AG08396 (cell line): ENCODE results near the gene FAM3A.
A peak's percentile ranks its signal among the peaks of the same experiment; 100 is the strongest.
"Not testable (repeated sequence)": the region's sequence is repeated elsewhere in the genome, so short reads cannot be mapped to it uniquely, and the experiment has no call there.

ENCODE experiments used
- DNase-seq: peaks from one replicate; pipeline ENCODE4 v3.0.0; 2012; ENCODE audit warnings: low spot score, mixed read lengths

Gene FAM3A, protein sequence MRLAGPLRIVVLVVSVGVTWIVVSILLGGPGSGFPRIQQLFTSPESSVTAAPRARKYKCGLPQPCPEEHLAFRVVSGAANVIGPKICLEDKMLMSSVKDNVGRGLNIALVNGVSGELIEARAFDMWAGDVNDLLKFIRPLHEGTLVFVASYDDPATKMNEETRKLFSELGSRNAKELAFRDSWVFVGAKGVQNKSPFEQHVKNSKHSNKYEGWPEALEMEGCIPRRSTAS

DNA sequence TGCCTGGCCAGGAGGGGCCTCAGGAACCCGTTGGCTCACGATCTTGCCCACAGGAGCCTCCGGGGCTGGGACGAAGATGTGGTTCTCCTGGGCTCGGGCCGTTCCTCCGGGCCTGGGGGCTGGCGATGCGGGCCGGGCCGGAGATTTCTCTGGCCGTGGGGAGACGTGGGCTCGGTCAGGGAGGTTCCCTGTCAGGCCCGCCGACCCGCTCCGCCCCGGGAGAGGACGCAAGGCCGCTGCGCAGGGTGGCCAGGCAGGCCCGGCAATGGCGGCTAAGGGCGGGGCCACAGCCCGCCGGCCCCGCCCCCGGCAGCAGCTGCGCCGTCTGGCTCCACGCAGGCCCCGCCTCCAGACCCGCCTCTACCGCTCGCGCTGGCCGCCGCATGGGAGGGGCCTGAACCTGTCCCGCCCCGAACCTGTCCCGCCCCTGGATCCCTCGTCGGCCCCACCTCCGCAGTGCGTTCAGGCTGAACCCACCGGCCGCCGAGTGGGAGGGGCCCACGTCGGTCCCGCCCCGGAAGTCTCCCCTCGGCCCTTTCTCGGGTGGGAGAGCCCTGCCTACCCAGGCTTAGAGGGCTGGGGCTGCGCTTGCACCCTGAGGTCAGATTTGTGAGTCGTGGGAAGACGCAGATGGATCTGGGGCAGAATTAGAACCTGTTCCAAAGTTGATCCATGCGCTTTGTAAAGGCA is at the start of gene FAM3A:
Gene FAM3A, minus strand, starts transcription at position 267 of the 690 bp plus-strand sequence. CDS start 460 bp downstream, outside the sequence.
- DNase-seq, result peak; percentile 89

DNA sequence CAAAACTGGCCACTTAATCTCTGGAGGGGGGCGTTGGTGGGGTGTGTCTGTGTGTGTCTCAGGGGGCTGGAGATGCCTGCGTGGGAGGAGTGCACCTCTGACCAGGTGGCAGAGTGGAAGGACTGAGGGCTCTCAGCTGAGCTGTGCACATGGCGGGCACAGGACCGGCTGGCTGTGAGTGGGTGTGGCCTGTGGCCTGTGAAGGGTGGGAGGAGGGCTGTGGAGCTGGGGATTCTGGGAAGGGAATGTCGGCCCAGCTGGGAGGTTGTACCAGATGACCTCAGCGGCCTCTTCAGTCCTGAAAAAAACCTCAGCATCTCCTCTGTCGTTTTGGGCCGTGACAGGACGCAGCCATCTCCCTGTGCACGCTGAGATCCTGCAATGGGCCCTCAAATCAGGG is 46.3 kb upstream of the FAM3A start:
- not testable (repeated sequence) for DNase-seq

DNA sequence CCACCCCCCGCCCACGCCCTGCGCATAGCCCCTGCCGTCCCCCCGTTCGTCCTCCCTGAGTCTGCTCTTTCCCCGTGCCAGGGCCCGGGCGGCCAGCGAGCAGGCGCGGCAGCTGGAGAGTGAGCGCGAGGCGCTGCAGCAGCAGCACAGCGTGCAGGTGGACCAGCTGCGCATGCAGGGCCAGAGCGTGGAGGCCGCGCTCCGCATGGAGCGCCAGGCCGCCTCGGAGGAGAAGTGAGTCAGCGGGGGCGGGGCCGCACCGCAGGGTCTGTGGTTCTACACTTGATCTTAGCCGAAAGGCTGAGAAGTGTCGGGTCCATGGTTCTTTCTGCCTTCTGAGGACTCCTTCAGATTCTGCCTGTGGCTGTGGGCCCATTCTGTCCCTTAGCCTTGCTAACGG is 44.3 kb upstream of the FAM3A start:
- DNase-seq, result not testable (repeated sequence)

DNA sequence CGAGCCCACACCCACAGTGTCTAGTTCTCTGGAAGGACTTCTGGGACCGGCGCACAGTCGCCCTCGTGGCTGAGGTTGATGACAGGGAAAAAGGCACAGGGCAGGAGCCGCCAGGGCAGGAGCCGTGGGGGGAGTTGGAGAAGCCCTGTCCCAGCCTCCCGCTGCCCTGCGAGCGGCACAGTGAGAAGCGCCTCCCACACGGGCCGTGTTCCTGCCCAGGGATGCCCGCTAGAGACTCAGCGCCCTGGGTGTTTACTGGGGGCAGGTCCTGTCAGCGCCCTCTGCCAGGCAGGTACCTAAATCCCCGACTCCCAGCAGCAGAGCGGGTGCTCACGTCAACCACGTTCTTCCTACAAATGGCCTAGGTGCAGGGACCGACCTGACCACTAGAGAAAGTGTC is 42.9 kb upstream of the FAM3A start:
- not testable (repeated sequence) for DNase-seq

DNA sequence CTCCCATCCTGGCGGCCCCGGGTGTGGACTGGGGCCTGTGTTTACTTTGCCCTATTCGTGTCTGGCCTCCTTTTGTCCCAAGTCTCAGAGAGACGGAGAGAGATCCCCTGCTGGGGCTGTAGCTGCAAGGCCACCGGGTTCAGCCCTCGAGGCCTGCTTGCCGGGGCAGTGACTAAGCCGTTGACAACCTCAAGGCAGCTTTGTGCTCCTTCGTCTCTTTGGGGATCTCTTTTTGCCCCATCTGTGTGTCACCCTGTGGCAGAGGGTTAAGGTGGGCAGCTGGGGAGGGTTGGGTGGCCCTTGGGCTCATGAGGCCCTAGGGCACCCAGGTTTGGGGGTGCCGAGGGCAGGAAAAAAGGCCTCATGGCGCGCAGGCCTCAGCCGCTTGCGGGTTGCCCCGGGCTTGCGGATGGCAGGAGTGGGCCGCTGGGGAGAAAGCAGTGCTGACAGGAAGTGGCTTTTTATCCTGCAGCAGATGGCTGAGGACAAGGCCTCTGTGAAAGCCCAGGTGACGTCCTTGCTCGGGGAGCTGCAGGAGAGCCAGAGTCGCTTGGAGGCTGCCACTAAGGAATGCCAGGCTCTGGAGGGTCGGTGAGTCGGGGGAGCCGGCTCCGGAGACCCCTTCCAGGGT is 42.1 kb upstream of the FAM3A start:
- not testable (repeated sequence) for DNase-seq

DNA sequence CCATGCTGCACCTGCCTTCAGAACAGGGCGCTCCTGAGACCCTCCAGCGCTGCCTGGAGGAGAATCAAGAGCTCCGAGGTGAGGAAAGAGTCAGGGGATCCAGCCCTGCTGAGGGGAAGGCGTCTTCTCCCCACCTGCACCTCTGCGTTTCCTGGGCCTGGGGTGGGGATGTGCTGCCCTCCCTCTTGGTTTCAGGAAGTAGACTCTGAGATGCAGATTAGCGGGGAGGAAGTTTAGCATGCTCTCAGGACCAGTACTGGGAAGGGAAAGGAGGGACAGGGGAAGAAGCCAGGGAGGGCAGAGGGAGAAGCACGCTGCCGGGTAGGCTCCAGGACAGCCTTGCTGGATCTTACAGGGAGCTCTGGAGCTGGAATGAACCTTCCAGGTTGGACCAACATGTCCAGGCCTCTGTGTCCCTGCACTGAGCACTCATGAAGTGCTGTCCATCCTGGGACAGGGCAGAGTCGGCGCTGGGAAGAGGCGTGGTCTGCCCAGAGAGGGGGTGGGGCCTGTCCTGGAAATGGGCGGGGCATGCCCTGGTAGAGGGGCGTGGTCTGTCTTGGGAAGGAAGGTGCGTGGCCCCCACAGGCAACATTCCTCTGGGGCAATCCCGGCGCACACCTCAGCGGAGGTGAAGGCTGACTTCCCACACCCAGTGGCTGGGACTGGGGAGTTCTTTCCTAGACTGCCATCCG is 36.2 kb upstream of the FAM3A start:
- DNase-seq, result not testable (repeated sequence)

DNA sequence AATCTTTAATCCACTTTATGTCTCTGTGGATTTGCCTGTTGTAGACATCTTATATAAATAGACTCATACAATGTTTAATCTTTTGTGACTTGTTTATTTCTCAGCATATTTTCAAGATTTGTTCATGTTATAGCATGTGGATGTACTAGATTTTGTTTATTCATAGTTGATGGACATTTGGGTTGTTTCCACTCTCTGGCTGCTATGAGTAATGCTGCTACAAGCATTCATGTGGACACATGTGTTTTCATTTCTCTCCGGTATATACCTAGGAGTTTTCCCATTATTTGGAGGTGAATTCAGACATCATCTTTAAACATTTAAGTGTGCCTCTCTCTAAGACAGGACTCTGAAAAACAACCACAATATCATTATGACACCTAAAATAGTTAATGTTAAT is 33.7 kb upstream of the FAM3A start:
- DNase-seq, result no peak

DNA sequence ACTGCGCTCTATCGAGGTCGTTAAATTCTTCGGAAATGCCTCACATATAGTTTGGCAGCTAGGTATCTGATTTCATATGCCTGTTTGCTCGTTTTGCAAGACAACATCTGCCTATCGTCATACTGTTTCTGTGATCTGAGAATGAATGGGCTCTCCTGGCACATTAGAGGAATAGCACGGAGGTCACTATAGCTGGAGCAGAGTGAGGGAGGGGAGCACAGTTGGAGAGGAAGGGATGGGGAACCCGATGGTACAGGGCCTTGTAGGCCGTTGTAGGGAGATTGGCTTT is 31.9 kb upstream of the FAM3A start:
- DNase-seq, result no peak

DNA sequence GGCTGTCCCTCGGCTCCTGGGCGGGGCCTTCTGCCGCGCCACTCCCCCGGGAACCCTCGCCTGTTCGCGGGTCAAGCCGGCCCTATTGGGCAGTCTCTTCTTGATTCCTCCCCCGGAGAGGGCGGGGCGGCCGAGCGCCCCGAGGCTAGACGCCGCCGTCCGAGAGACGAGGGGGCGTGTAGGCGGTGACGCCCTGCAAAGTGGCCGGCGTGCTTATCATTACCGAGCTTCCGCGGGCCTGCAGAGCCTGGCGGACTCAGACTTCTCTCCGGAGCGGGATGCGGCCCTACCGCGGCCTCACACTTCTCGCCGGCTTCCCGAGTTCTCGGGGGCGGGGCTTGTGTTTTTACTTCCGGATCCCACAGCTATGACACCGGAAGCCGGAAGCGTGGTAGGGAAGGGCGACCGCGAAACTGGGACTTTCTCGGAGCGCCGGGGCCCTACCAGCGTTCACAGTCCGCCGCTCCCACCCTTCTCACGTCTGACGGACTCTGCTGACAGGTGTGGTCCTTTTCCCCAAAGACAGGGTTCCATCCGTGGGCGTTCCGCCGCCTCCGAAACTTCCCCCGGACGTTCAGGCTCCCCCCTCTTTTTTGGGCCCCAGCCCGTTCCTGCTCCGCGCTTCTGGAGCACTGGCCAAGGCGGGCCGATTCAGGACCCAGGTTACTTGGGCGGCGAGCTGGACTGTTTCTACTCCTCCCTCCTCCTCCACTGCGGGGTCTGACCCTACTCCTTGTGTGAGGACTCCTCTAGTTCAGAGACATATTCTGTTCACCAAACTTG is 31.4 kb upstream of the FAM3A start, which contains the start of gene IKBKG:
Gene IKBKG, plus strand, starts transcription at position 376 of the 783 bp plus-strand sequence. CDS start 4,383 bp downstream, outside the sequence.
- DNase-seq, result peak; percentile 93

DNA sequence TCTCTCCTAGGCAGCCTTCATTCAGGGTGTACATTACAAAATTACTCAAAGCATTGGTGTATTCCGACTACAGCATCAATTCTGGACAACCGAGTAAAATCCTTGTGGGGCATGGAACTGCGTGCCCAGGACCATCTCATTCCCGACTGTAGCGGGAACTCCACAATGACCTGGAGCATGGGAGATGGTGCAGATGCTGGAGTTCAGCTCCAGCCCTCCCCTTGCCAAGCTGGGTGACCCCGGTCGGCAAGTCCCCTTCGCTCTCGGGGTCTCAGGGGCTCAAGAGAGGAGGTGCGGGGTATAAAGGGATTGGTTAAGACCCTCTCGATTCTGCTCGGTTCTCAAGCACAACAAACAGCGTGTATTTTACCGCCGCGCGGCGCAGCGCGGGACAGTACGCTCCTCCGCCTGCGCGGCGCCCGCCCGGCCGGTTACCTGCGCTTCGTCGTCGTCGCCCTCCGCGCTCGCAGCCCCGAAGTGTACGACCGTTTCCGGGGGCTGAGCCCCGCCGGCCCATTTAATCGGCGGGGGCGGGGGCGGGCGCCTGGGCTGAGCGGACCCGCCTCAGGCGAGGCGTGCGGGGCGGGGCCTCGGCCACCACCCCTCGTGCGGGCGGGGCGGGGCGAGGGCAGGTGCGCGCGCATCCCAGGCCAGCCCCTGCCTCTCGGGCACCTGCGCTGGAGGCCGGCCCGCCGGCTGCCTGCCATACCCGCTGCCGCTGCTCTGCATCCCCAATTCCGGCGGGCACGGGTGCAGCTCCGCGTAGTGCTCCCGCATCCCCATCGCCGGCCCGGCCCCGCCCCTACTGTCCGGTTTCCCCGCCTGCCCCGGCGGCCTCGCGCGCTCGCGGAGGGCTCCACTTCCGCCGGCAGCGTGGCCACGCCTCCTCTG is 30.6 kb upstream of the FAM3A start, which contains the start of gene G6PD:
Gene G6PD, minus strand, starts transcription at position 493 of the 891 bp plus-strand sequence. CDS start 691 bp downstream, outside the sequence.
- DNase-seq, result peak; percentile 92

DNA sequence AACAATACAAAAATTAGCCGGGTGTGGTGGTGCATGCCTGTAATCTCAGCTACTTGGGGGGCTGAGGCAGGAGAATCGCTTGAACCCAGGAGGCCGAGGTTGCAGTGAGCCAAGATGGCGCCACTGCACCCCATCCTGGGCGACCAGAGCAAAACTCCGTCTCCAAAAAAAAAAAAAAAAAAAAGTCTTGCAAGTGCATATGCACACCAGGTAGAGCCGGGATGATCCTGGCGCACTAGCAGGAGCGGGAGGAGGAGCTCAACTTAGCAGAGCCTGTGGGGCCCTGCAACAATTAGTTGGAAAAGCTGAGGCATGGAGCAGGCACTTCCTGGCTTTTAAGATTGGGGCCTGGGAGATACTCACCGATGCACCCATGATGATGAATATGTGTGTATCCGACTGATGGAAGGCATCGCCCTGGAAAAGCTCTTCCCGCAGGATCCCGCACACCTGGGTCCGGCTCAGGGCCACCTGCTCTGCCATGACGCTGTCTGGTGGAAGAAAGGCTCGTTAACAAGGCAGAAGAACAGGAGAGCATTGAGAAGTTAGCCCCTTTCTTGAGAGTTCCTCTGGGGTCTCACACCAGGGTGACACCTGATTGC is 29.7 kb upstream of the FAM3A start:
- no peak for DNase-seq

DNA sequence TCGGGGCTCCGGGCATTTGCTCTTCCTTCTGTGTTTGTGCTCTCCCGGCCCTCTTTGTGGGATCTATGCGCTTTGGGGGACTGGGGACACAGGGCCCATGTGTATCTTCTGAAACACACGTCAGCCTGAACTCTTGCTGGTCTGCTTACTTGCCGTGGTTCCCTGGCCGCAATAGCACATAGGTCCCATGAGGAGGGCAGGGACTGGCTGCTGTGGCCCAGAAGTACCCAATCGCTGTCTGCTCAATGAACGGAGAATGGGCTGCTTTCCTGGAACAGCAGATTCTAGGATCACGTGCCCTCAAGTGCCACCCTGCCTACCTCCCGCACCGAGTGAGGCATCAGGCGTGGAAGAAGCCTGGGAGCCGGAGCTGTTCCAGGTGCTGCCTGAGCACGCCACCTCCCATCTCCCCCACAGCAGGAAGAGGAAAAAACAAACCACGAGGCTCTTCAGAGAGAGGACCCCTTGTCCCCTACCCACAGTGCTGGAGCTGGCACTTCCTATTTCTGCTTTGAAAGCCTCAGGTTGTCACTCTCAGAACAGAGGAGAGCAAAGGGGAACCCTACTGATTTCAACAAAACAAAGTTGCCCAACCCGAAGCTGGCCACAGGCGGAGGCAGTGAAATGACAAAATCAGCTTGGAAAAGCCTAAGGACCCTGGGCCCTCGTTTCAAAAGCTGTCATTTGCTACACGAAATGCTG is 26.8 kb upstream of the FAM3A start:
- no peak for DNase-seq

DNA sequence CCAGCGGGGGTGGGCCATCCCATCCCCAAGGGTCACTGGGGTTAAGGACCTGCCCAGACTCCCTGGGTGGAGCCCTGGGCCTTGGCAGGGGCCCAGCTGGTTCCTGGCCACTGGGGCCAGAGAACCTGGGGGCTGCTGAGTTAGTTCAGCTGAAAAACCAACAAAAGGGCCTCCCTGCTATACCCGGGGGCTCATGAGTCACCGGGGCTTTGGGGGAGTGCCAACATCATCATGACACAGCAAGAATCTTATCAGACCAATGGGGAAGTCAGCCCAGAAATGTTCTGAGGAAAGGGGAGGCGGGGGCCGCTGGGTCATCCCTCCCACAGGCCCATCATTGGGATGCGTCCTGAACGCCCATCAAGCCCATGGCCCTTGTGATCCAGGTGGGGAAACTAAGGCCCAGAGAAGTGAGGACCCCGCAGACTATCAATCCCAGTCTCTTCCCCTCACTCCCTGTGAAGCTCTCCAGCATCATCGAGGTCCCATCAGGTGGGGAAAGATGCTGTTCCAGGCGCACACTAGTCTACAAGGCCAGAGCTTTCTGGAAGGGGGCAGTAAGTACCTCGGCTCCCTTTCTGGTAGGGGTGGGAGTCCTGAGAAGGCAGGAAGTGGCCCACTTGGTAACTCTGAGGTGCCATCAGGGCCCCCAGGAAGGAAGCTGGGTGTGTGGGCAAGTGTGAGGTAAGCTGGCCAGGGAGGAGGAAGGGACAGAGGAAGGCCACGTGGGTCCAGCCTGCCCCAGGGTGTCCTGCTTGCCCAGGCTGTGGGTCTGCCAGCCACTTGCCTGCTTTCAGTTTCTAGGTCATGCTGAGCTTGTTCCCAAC is 26.1 kb upstream of the FAM3A start:
- DNase-seq, result peak; percentile 82

DNA sequence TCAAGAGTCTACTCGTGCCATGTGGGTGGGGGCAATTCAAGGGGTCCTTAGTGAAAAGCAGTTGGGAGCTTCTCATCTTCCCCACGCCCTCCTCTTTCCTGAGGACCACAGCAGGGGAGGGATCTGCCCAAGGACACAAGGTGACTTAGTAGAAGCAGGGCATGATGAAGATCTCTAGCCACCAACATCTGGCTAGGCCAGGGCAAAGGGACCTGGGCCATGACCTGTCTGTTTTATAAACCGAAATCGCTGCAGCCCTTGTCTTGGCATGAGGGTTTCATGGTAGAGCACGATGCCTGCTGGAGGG is 25.5 kb upstream of the FAM3A start:
- DNase-seq, result no peak

DNA sequence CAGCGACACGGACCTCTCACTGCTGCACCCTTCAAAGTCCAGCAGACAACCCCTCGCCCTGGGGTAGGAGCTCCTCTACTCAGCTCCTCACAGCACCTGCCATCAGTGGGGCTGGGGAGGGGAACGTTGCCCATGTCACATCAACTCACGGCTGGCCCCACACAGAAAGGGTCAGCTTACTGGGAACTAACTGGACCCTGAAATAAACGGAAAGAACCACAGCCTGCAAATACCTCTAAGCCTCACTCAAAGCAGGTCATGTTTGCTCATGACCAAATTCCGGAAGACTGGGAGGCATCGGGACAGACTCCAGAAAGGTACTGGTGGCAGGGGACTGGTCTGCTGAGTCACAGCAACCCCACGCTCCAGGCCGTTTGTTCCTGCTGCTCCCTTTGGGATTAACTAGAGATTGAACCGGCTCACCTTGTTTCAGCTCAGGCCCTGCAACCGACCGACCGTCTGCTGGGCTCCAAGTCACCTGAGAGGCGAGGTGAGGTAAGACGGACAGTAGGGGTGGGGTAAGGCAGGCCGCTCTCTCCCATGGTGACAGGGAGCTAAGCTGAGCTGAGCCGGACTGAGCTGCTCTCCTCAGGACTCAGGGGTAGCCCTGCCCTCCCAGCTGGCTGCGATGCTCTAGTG is 25.0 kb upstream of the FAM3A start:
- DNase-seq, result no peak

DNA sequence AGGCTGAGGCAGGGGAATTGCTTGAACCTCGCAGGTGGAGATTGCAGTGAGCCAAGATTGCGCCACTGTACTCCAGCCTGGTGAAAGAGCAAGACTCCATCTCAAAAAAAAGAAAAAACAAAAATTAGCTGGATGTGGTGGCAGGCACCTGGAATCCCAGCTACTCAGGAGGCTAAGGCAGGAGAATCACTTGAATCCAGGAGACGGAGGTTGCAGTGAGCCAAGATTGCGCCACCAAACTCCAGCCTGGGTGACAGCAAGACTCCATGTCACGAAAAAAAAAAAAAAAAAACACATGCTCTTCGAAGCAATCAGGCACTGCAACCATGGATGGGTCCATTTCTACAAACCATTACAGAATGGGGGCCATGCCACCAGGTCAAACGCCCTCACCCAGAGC is 24.3 kb upstream of the FAM3A start:
- DNase-seq, result not testable (repeated sequence)

DNA sequence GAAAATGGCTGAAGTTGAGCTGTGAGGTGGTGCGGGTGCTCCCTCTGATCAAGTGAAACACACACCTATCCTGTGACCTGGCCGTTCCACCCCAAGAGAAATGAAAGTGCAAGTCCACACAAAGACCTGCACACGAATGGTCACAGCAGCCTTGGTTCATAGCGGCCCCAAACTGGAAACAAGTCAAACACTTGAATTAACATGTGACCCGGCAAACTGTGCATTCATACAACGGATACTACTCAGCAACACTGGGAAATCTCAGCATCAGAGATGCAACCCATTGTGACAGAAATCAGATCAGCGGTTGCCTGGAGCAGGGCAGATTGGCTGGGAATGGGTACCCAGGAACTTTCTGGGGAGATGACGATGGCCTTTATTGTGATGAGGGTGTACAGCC is 23.0 kb upstream of the FAM3A start:
- no peak for DNase-seq

DNA sequence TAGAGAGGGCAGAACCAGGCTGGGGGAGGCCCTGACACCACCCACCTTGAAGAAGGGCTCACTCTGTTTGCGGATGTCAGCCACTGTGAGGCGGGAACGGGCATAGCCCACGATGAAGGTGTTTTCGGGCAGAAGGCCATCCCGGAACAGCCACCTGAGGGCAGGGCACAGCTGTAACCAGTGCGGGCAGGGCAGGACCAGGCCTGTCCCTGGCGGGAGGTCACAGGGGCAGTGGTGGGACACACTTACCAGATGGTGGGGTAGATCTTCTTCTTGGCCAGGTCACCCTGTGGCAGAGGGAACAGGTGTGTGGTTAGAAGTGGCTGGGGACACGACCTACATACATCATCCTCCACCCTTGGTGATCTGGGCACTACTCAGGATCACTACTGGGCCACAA is 19.9 kb upstream of the FAM3A start:
- no peak for DNase-seq
